GM12864 (cell line): ENCODE data around the gene STAC.
"Not testable (repeated sequence)": the region's sequence is repeated elsewhere in the genome, so short reads cannot be mapped to it uniquely, and the experiment has no call there.

Experiments used
- DNase-seq: peaks from one replicate; pipeline ENCODE4 v3.0.0-alpha.2; 2011; ENCODE audit warnings: low read depth
- H3K4me3 ChIP-seq: 2 replicates; pipeline ENCODE4 v1.5.1; 2011; ENCODE audit warnings: mild to moderate bottlenecking, low read depth, low read length, control low read depth
- TF ChIP-seq, protein P1 (sequence below): IDR thresholded peaks from 2 replicates; pipeline ENCODE4 v1.5.1; 2011; ENCODE audit warnings: low read depth, mild to moderate bottlenecking, moderate library complexity, low read length, control low read depth, inconsistent platforms; ENCODE audit errors: missing control alignments

The STAC gene

GRCh38 chr3:36461597-36461996 is 81.3 kb downstream of the STAC start:
- TF ChIP-seq, protein P1, sequence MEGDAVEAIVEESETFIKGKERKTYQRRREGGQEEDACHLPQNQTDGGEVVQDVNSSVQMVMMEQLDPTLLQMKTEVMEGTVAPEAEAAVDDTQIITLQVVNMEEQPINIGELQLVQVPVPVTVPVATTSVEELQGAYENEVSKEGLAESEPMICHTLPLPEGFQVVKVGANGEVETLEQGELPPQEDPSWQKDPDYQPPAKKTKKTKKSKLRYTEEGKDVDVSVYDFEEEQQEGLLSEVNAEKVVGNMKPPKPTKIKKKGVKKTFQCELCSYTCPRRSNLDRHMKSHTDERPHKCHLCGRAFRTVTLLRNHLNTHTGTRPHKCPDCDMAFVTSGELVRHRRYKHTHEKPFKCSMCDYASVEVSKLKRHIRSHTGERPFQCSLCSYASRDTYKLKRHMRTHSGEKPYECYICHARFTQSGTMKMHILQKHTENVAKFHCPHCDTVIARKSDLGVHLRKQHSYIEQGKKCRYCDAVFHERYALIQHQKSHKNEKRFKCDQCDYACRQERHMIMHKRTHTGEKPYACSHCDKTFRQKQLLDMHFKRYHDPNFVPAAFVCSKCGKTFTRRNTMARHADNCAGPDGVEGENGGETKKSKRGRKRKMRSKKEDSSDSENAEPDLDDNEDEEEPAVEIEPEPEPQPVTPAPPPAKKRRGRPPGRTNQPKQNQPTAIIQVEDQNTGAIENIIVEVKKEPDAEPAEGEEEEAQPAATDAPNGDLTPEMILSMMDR = no peak
- H3K4me3 ChIP-seq = no peak overlapping the region
- no peak for DNase-seq

GRCh38 chr3:36472045-36472444 is 91.7 kb downstream of the STAC start:
- not testable (repeated sequence) for H3K4me3 ChIP-seq, DNase-seq

- TF ChIP-seq, protein P1 = no peak
- H3K4me3 ChIP-seq = no peak overlapping the region
- DNase-seq = no peak
Measured at GRCh38 chr3:36475558-36475957, 95.3 kb downstream of the STAC start.

GRCh38 chr3:36476286-36476942 is 96.1 kb downstream of the STAC start:
- H3K4me3 ChIP-seq = no peak overlapping the region
- TF ChIP-seq, protein P1 = no peak
- no peak for DNase-seq

GRCh38 chr3:36477655-36478054 is 97.4 kb downstream of the STAC start:
- no peak for DNase-seq
- TF ChIP-seq, protein P1 = no peak
- H3K4me3 ChIP-seq = no peak overlapping the region

DNA sequence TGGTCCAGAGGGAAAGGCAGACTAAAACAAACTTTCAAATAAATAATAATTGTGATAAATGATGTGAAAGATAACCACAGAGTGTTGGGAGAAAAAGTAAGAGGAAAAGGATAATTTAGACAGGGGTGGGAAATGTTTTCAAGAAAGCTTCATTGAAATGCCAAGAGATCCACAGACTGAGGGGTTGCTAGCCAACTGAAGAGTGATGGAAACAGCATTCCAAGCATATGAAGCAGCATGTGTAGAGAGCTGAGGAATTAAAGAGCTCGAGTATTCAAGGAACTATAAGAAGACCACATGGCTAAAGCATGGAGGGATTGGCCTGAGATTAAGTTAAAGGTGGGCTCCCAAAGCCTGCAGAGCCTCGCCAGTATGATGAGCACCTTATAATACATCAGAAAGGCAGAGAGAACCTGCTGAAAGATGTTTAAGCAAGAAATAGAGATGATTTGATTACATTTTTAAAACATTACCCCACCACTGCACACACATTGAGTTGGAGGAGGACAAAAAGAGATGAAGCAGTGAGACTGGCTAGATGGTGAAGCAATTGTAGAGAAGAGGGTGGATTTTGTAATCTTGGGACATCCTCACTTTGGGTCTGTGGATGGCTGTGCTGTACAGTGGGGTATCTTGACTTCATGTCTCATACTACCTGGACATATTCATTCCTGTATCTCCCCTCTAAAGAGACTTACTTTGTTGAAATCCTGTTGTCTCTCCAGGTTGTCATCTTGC is 100.8 kb downstream of the STAC start:
- TF ChIP-seq, protein P1 = no peak
- no peak for DNase-seq

GRCh38 chr3:36482256-36482655 is 102.0 kb downstream of the STAC start:
- H3K4me3 ChIP-seq = no peak overlapping the region
- no peak for DNase-seq
- TF ChIP-seq, protein P1 = no peak

More for the DNA sequence above, 100.8 kb downstream of the STAC start:
- no peak overlapping the region for H3K4me3 ChIP-seq
